ENCODE data around the gene GATD1.

- no peak for TF ChIP-seq GATA2 (IDR thresholded peaks at IDR 0.05; ENCODE audit: low read depth, low read length)
- no peak for TF ChIP-seq GATA3 (IDR thresholded peaks at IDR 0.05; ENCODE audit: low read depth, low read length)
These were observed at the start of gene GATD1 for GRCh38 chr11:777288-778255.

Measured in SH-SY5Y (cell line).